ENCODE measurements around the gene SPSB4. TPM values are rescaled to one million over a fixed set of nuclear protein-coding genes. Genes with fewer than 3 reads are reported as not detected.

Gene SPSB4
- total RNA-seq, 1 donor from 2014 or later: 0.26 TPM

DNA sequence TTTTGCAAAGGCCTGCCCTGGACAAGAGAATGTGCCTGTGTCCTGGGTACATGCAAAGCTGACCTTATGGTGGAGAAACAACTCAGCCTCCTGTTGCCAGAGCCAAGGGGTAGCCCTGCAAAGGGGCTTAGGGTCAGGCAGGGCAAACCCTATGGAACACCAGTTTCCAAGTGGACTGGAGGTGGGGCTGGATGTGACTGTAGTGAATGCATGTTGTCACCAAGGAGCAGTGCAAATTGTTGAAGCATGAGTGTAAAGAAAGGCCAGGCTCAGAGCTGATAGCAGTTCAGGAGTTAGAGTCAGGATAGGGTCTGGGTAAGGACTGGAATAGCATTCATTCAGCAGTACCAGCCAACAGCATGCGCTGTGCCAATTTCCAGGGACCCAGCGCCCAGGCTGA is 97.6 kb downstream of the SPSB4 start:
- no peak for FAIRE-seq
- no peak overlapping the region for H3K4me3 ChIP-seq (ENCODE audit: low read depth, low read length)
- no peak for DNase-seq (ENCODE audit: low read depth)
- TF ChIP-seq, protein P1, sequence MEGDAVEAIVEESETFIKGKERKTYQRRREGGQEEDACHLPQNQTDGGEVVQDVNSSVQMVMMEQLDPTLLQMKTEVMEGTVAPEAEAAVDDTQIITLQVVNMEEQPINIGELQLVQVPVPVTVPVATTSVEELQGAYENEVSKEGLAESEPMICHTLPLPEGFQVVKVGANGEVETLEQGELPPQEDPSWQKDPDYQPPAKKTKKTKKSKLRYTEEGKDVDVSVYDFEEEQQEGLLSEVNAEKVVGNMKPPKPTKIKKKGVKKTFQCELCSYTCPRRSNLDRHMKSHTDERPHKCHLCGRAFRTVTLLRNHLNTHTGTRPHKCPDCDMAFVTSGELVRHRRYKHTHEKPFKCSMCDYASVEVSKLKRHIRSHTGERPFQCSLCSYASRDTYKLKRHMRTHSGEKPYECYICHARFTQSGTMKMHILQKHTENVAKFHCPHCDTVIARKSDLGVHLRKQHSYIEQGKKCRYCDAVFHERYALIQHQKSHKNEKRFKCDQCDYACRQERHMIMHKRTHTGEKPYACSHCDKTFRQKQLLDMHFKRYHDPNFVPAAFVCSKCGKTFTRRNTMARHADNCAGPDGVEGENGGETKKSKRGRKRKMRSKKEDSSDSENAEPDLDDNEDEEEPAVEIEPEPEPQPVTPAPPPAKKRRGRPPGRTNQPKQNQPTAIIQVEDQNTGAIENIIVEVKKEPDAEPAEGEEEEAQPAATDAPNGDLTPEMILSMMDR (IDR thresholded peaks at IDR 0.05; ENCODE audit: insufficient read depth, low read length, severe bottlenecking): no peak
- H3K27me3 ChIP-seq (ENCODE audit: control insufficient read depth, insufficient read depth, low read length): no peaks in the 10 kb centered on the region
- H3K36me3 ChIP-seq (ENCODE audit: control insufficient read depth, insufficient read depth, low read length): no peaks in the 10 kb centered on the region

DNA sequence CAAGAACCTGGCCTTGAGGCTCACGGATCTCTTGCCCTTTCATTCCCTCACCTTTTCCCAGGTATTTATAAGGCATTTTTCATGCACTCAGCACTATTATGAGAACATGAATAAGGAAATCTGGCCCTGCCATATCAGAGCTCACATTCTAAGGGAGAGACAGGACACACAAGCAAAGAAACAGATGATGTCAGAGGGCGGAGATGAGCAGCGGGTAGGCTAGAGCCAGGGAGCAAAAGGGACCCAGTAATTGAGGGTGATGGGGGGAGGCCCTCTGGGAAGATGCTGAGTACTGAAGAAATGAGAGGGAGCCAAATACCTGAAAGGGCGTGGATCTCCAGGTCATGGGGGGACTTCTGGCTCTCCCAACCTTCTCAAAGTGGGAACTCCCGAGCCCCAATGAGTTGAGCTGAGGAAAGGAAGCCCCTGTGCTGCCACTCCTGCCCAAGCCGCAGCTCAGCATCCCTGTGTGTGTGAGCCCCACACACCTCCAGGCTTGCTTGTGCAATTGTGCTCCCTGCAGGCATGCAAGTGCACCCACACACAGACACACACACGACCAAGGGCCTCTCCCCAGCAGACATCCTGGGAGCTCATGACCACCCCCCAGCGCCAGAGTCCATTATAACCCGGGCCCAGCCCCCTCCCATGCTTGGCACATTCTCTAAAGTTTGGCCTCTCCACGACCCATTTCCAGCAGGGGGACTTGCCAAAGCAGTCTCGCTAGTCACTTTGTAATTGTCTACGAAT is 99.1 kb downstream of the SPSB4 start:
- no peak overlapping the region for H3K4me3 ChIP-seq (ENCODE audit: low read depth, low read length)
- FAIRE-seq (no peak), DNase-seq (ENCODE audit: low read depth) (no peak)
- H3K27me3 ChIP-seq (ENCODE audit: control insufficient read depth, insufficient read depth, low read length): no peaks in the 10 kb centered on the region
- TF ChIP-seq, protein P1 (IDR thresholded peaks at IDR 0.05; ENCODE audit: insufficient read depth, low read length, severe bottlenecking): no peak
- no peaks in the 10 kb centered on the region for H3K36me3 ChIP-seq (ENCODE audit: control insufficient read depth, insufficient read depth, low read length)

DNA sequence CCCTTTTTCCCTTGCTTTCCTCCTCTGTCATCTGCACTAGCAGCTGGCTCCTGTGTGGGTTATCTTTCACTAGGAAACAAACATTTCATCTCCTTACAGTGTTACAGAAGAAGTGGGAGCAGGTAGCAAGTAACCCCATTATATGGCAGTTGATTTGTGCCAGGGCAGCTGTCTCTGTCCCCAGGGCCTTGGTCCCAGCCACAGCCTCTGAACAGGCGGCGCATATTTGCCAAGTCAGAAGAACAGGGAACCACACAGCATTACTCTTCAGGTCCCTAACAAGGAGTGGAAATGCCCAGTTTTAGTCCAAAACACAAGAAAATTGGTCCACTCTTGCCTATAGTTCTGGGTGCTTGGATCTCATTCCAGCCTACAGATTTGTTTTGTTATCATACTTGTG is 99.8 kb downstream of the SPSB4 start:
- FAIRE-seq (no peak), DNase-seq (ENCODE audit: low read depth) (no peak)
- Histone ChIP-seq H3K4me3 (ENCODE audit: low read depth, low read length) (no peak overlapping the region), H3K27me3 (ENCODE audit: control insufficient read depth, insufficient read depth, low read length) (no peaks in the 10 kb centered on the region), H3K36me3 (ENCODE audit: control insufficient read depth, insufficient read depth, low read length) (no peaks in the 10 kb centered on the region)
- TF ChIP-seq, protein P1 (IDR thresholded peaks at IDR 0.05; ENCODE audit: insufficient read depth, low read length, severe bottlenecking): no peak

DNA sequence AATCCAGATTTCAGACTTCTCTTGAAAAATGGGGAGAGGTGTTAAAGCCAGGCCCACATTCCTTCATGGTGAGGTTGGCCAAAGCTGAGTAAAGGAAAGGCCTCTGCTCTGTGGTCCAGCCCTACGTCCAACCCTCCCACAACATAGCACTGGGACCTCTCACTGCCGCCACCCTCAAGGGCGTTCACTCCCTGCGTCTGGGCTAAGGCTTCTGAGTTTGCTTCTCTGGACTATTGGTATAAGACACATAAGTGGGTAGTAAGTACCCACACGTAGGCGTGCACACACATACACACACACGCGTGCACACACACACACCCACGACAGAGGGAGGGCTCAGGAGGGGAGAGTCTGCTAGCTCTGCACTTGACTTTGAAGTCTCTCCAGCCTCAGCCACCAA is 100.3 kb downstream of the SPSB4 start:
- TF ChIP-seq, protein P1 (IDR thresholded peaks at IDR 0.05; ENCODE audit: insufficient read depth, low read length, severe bottlenecking): no peak
- DNase-seq (ENCODE audit: low read depth): peak; percentile 5
- no peaks in the 10 kb centered on the region for H3K27me3 ChIP-seq (ENCODE audit: control insufficient read depth, insufficient read depth, low read length)
- no peak overlapping the region for H3K4me3 ChIP-seq (ENCODE audit: low read depth, low read length)
- FAIRE-seq: peak; percentile 47
- no peaks in the 10 kb centered on the region for H3K36me3 ChIP-seq (ENCODE audit: control insufficient read depth, insufficient read depth, low read length)

DNA sequence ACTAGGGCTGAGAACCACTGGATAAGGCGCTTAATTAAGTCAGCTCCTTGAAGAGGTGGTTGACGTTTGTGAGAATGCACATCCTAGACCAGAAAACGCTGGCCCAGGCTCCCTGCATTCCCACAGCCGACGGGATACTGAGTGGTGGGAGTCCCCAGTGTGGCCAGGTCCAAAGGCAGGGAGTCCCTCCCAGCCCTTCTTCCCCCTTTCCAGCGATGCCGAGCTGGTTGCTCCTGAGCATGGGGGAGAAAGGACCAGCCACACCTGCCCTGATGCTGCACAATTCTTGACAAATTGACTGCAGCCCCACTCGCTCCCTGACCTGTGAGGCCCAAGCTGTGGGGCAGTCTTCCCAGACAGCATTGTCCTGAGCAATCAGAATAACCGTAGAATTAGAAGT is 101.0 kb downstream of the SPSB4 start:
- H3K27me3 ChIP-seq (ENCODE audit: control insufficient read depth, insufficient read depth, low read length): no peaks in the 10 kb centered on the region
- TF ChIP-seq, protein P1 (IDR thresholded peaks at IDR 0.05; ENCODE audit: insufficient read depth, low read length, severe bottlenecking): no peak
- H3K36me3 ChIP-seq (ENCODE audit: control insufficient read depth, insufficient read depth, low read length): no peaks in the 10 kb centered on the region
- DNase-seq (ENCODE audit: low read depth) (no peak), FAIRE-seq (no peak)
- H3K4me3 ChIP-seq (ENCODE audit: low read depth, low read length): no peak overlapping the region
